GM18873 (cell line): Measurements from ENCODE around the gene FCRLB.
"Not testable (repeated sequence)": the region's sequence is repeated elsewhere in the genome, so short reads cannot be mapped to it uniquely, and the experiment has no call there.

Experiments used
- ATAC-seq: cut with Tn5 transposase; IDR thresholded peaks from one replicate; pipeline ENCODE4 v1.9.1; 2021; ENCODE audit warnings: mild to moderate bottlenecking, moderate library complexity, moderate number of reproducible peaks; ENCODE audit not compliant: unreplicated experiment, low FRiP score

FCRLB gene

DNA sequence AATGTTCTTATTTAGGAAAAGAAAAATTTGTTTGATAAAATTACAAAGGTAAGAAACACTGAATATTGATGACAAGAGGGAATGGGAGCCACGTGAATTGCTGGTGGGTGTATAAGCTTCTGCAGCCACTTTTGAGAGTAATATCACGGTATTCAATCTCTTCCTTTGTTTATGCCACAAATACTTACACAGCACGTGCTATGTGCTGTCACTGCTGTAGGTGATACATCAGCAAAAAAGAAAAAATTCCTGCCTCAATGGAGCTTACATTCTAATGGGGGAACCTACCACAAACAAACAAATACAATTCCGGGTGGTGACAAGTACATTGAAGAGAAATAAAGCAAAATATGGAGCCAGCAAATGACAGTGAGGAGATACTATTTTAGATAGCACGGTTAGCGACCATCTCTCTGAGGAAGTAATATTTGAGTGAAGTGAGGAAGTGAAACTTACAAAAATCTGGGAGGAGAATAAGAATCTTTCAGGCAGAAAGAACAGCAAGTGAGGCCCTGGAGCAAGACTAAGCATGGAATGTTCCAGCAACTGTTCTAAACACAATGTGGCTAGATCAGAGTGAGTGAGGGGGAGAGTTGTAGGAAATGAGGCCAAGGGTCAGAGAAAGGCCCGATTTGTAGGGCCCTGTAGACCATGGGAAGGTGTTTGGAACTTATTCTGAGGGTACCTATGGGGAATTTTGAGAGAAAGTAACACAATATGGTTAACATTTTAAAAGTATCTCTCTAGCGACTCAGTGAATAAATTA, 2.6 kb upstream of the FCRLB start:
- peak; percentile 47 for ATAC-seq

DNA sequence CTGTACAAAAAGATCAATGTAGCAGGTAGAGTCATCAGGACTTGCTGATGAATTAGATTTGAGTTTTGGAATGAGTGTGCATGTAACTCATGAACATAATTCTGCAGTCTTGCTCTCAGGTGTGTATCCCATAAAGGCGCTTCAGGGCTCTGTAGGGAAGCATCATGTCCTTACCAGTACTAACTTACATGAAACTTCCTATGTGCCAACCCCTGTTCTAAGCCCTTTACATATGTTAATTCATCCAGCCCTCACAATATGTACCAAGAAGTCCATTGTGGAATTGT, 2.1 kb upstream of the FCRLB start:
- ATAC-seq, result peak; percentile 26

- no peak for ATAC-seq
Measured at GRCh38 chr1:161720422-161720821, 922 bp upstream of the FCRLB start.

- ATAC-seq, result no peak
Measured at GRCh38 chr1:161721738-161722343, 497 bp downstream of the FCRLB start.

- ATAC-seq, result no peak
Measured at GRCh38 chr1:161722406-161722805, 1.1 kb downstream of the FCRLB start.

DNA sequence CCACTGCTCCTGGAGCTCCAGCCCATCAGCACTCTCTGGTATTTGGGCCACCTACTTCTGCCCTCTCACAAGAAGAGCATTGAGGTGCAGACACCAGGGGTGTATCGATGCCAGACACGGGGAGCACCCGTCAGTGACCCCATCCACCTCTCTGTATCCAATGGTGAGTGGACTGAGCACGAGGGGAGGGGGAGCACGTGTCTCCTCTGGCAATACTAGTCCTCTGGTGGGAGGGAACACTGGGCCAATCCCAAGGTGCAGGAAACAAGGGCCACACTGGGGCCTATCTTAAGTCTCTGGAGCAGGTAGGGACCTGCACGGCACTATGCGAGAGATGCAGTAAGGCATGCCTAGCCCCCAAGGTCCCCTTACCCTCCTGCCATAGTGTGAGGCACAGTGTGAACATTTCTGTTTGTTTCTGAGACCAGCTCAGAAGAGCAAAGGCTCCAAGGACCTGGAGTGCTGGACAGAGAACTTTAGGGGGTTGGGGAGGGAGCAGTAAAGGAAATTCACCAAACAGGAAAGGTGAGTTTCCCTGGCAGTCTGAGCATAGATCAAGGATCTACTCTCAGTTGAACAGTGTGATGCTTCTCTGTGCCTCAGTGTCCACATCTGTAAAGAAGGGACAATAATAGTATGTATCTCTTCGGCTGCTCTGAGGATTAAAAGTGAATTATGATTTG, 2.3 kb downstream of the FCRLB start:
- no peak for ATAC-seq

GRCh38 chr1:161725258-161725907, 4.0 kb downstream of the FCRLB start:
- ATAC-seq, result not testable (repeated sequence)

- peak; percentile 24 for ATAC-seq
Measured at GRCh38 chr1:161725908-161726472, 4.6 kb downstream of the FCRLB start.

DNA sequence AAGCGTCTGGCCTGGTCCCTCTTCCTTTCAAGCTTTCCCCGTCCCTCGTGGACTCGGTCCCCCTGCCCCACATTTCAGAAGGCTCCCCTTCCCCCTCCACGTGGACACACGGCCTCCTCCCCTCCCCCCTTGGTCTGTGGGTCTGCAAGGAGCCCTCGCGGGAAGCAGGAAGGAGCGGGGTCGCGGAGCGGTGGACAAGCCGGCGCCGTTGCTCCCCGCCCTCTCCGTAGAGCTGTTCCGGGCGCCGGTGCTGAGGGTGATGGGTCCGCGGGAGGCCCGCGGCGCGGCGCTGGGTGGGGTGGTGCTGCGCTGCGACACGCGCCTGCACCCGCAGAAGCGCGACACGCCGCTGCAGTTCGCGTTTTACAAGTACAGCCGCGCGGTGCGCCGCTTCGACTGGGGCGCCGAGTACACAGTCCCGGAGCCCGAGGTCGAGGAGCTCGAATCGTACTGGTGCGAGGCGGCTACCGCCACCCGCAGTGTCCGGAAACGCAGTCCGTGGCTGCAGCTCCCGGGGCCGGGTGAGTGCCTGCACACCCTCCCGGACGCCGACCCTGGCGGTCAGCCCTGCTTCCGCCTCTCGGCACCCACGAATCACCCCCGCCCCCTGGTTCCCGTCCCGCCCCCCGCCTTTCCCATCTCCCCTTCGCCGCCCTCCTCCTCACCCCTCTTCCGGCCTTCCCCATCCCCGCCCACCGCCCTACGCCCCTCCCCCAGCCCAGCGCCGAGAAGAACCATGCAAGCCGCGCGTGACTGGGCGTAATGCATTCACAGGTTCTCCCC, 5.3 kb downstream of the FCRLB start:
- ATAC-seq, result peak; percentile 37

DNA sequence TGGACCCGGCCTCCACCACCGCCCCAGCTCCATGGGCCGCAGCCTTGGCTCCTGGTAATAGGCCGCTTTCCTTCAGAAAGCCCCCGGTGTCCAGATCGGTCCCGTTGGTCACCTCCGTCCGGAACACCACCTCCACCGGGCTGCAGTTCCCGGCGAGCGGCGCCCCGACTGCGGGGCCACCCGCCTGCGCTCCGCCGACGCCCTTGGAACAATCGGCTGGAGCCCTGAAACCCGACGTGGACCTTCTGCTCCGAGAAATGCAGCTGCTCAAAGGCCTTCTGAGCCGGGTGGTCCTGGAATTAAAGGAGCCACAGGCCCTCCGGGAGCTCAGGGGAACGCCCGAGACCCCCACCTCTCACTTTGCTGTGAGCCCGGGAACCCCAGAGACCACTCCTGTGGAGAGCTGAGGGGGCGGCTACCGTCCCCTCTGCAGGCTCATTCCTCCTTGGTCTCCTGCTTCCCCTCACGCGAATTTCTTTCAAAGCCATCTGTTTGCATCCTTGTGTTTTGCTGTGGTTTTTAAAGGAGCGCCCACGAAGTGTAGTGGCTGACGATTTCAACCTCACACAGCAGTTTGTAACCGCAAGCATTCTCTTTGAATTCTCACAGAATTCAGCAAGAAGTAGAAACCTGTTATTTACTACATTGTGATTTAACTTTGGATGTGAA, 6.0 kb downstream of the FCRLB start:
- no peak for ATAC-seq

- ATAC-seq, result no peak
Measured at GRCh38 chr1:161728376-161729226, 7.3 kb downstream of the FCRLB start.

GRCh38 chr1:161730050-161730564, 8.8 kb downstream of the FCRLB start:
- no peak for ATAC-seq

DNA sequence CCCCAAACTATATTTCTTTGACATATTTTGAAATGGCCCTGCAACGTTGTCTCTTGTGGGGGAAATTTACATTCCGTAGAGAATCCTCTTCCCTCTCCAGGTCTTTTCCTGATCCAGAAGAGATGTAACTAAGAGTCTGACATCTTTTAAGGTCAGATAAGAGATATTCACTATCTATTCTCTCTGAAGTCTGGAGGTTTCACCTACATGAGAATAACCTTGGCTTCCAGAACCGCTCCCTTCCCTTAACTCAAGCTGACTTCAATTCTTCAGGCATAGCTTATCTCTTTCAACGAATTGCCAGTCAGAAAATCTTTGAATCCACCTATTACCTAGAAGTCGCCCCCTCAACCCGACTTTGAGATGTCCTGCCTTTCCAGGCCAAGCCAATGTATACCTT, 9.9 kb downstream of the FCRLB start:
- ATAC-seq, result no peak

DNA sequence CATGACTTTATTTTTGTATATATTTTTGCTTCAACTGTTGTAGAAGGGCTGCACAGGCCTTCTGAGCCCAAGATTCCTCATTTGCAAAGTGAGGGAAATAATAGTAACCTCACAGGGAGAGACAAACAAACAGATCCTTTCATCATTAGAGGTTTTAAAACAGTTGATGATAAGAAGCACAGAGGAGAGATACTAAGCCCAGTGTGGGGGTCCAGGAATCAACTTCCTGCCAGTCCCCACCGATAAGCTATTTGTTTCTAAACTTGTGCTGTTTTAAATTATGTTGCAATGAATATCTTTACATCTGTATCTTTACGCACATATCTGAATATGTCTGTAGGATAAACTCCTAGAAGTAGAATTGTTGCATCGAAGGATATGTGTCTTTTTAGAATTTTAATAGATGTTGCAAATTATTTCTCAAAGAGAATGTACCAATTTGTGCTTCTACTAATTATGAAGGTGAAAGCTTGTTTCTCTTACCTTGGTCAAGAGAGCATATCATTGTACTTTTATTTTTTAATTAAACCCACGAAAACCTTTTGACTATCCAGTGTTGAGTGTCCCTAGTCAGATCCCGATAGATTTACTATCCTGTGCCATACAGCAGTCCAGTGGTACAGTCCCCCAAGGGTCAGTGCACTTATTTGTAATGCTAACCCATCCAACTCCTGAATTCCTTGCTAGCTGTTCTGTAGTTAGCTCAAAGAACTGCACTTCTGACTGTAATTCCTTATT, 10.8 kb downstream of the FCRLB start:
- no peak for ATAC-seq

DNA sequence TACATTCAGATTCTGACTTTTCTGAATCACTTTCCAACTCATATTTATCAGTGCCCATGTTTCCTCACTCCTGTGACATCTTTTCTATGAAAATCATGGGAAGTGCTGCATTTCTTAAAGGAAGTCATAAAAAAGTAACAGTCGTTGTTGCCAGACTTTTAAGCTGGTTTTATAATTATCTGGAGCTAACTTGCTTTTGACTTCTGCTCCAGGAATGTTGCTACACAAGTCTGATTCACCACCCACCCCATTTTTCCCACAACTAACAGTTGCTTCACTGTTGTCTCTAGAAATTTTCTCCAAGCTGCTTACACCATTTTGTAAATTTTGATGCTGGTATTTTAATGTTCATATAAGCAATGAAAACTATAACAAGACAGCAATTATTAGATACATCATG, 12.2 kb downstream of the FCRLB start:
- no peak for ATAC-seq

- no peak for ATAC-seq
Measured at GRCh38 chr1:161735837-161736236, 14.5 kb downstream of the FCRLB start.

- no peak for ATAC-seq
Measured at GRCh38 chr1:161736335-161736969, 15.1 kb downstream of the FCRLB start.
